GM12878 (cell line): Measurements from ENCODE around the gene SERPINF2. TPM values are rescaled to one million over a fixed set of nuclear protein-coding genes. Genes with fewer than 3 reads are reported as not detected.

Experiments
- ATAC-seq: fragments of 200-7000 bp; cut with Tn5 transposase; 3 replicates; pipeline ENCODE4 v1.9.1; 2020; ENCODE audit warnings: mild to moderate bottlenecking, moderate library complexity
- BruUV-seq: library from RNA; stranded (reverse); fragments of 400-500 nt; replicated peaks from 2 replicates; lab custom pipeline; 2021; lab: Mats Ljungman, UMichigan
- CTCF ChIA-PET: fragments of 300-600 bp; sonication (Branson Sonifier 250); formaldehyde crosslinking; extraction: SDS; loops from one replicate; lab custom pipeline; 2021; ENCODE audit warnings: inconsistent platforms; lab: Yijun Ruan, JAX
- POLR2A ChIA-PET: fragments of 350-600 bp; formaldehyde crosslinking; extraction: SDS; loops from one replicate; lab custom pipeline; 2021; ENCODE audit warnings: inconsistent platforms; lab: Charles Lee
- RAD21 ChIA-PET: fragments of 300-600 bp; sonication (Branson Sonifier 250); formaldehyde crosslinking; loops from one replicate; lab custom pipeline; 2023; ENCODE audit warnings: antibody characterized with exemption; ENCODE audit not compliant: unreplicated experiment; lab: Charles Lee
- SMC1A ChIA-PET: fragments of 300-600 bp; sonication (Branson Sonifier 250); formaldehyde crosslinking; loops from one replicate; lab custom pipeline; 2023; ENCODE audit not compliant: unreplicated experiment, uncharacterized antibody; lab: Charles Lee
- DNase-seq: peaks from one replicate; pipeline ENCODE4 v3.0.0-alpha.2; 2011; ENCODE audit warnings: low read depth, low spot score
- FAIRE-seq: peaks from 3 replicates; lab custom pipeline; 2011; peaks lifted over from hg19 to GRCh38; lab: Jason Lieb, UNC
- H2AFZ ChIP-seq: 2 replicates; pipeline ENCODE4 v1.6.0; 2011; ENCODE audit warnings: low read depth, low read length, control low read depth; ENCODE audit not compliant: control insufficient read depth
- H3K27ac ChIP-seq: 2 replicates; pipeline ENCODE4 v1.5.1; 2011; ENCODE audit warnings: control low read depth; ENCODE audit not compliant: control insufficient read depth, insufficient read depth
- H3K27me3 ChIP-seq, 2 experiments: replicated peaks in 1 of 2; 2 replicates each; pipeline versions ENCODE4 v1.6.0 to v1.6.1; 2011; ENCODE audit warnings: low read length in 1 of 2; ENCODE audit not compliant: control insufficient read depth in 2 of 2, insufficient read depth in 2 of 2
- H3K36me3 ChIP-seq, 2 experiments: 2 replicates each; pipeline ENCODE4 v1.5.1; 2011; ENCODE audit warnings: low read length in 1 of 2; ENCODE audit not compliant: control insufficient read depth in 2 of 2, insufficient read depth in 2 of 2
- H3K4me1 ChIP-seq: 2 replicates; pipeline ENCODE4 v1.6.1; 2011; ENCODE audit warnings: mild to moderate bottlenecking, low read length, moderate library complexity, mixed read lengths; ENCODE audit not compliant: control insufficient read depth, insufficient read depth
- H3K4me2 ChIP-seq: 2 replicates; pipeline ENCODE4 v1.6.0; 2011; ENCODE audit warnings: control low read depth; ENCODE audit not compliant: control insufficient read depth, insufficient read depth
- H3K4me3 ChIP-seq: fragments of 200-600 bp; sonication (generic); 2 replicates; pipeline ENCODE4 v1.5.1; 2016
- H3K79me2 ChIP-seq: 2 replicates; pipeline ENCODE4 v1.6.0; 2011; ENCODE audit warnings: low read length; ENCODE audit not compliant: control insufficient read depth, insufficient read depth
- H3K9ac ChIP-seq: 2 replicates; pipeline ENCODE4 v1.8.0; 2011; ENCODE audit warnings: low read length, control low read depth, mixed read lengths; ENCODE audit not compliant: control insufficient read depth, insufficient read depth
- H3K9me3 ChIP-seq: replicated peaks from 3 replicates; pipeline ENCODE4 v1.5.1; 2011; ENCODE audit warnings: mild to moderate bottlenecking, low read length; ENCODE audit not compliant: control insufficient read depth, insufficient read depth
- H4K20me1 ChIP-seq: 2 replicates; pipeline ENCODE4 v1.6.0; 2011; ENCODE audit not compliant: control insufficient read depth, insufficient read depth
- NBN ChIP-seq: fragments of 450-650 bp; IDR thresholded peaks from 2 replicates; pipeline ENCODE4 v1.6.1; 2016
- NR2F1 ChIP-seq: fragments of 450-650 bp; conservative IDR thresholded peaks from 2 replicates; pipeline ENCODE4 v1.6.1; 2017; ENCODE audit warnings: mild to moderate bottlenecking
- SRF ChIP-seq, 2 experiments: IDR thresholded peaks; 2 replicates each; pipeline ENCODE4 v1.6.1; 2011; ENCODE audit warnings: low read depth in 2 of 2, low read length in 2 of 2, mild to moderate bottlenecking in 1 of 2, moderate library complexity in 1 of 2
- ZBTB4 ChIP-seq: fragments of 450-650 bp; formaldehyde crosslinking; IDR thresholded peaks from 2 replicates; pipeline ENCODE4 v1.4.0; 2022; ENCODE audit warnings: mild to moderate bottlenecking, moderate library complexity
- ZNF217 ChIP-seq: fragments of 450-650 bp; IDR thresholded peaks from 2 replicates; pipeline ENCODE4 v1.6.1; 2017; ENCODE audit warnings: antibody characterized with exemption, mild to moderate bottlenecking
- WGBS: methylation state at CpG from one replicate; pipeline ENCODE4 v1.1.6; 2016; ENCODE audit warnings: low lambda C conversion rate; ENCODE audit not compliant: insufficient replicate concordance, insufficient coverage; ENCODE audit errors: missing lambda C conversion rate; 5-methylcytosine and 5-hydroxymethylcytosine counted together
- in situ Hi-C: fragments of 300-500 bp; cut with MboI; formaldehyde crosslinking; loops from 9 replicates; pipeline ENCODE4 v1.14.3; 2018; ENCODE audit warnings: mixed read lengths
- intact Hi-C: fragments of 100-400 bp; cut with micrococcal nuclease; formaldehyde crosslinking; loops from one replicate; pipeline ENCODE4 v1.14.2; 2022; ENCODE audit not compliant: unreplicated experiment
- polyA plus RNA-seq, 11 experiments: library from polyadenylated mRNA; depleted of rRNA in 4 of 11; unstranded in 6 of 11; stranded (reverse) in 5 of 11; fragments of >200 nt; fragmentation: Nextera tagmentation in 4 of 11; fragmentation: Illumina TruSeq in 1 of 11; extraction: Ambion mirVana in 4 of 11; extraction: Trizol in 1 of 11; gene quantifications; 1 replicate in 1 of 11; 2 replicates in 10 of 11; pipeline versions ENCODE4 v1.2.1 to v1.2.3, GENCODE V29; 2011 to 2016; ENCODE audit warnings: inconsistent platforms in 2 of 11, missing spikeins in 2 of 11, low read depth in 1 of 11
- total RNA-seq, 4 experiments: library from RNA; depleted of rRNA in 3 of 4; stranded (reverse); fragments of >200 nt in 3 of 4; fragmentation: Illumina TruSeq in 1 of 4; extraction: Trizol in 1 of 4; gene quantifications; 2 replicates each; pipeline versions ENCODE4 v1.2.1 to v1.2.3, GENCODE V29; 2013 to 2021
- TF ChIP-seq, protein P1 (sequence below): fragments of 450-650 bp; IDR thresholded peaks from 2 replicates; pipeline ENCODE4 v1.6.1; 2017; ENCODE audit warnings: borderline replicate concordance

The SERPINF2 gene
- total and polyA plus RNA-seq, 10 of the 15 experiments (the other 5 are each of a cell fraction or from before 2014, with no cell fraction given): 0.04 to 0.21 (median 0.12) TPM; not detected in 6

GRCh38 chr17:1786708-1787107, 44.0 kb downstream of the SERPINF2 start (continued):
- TF ChIP-seq, protein P1, sequence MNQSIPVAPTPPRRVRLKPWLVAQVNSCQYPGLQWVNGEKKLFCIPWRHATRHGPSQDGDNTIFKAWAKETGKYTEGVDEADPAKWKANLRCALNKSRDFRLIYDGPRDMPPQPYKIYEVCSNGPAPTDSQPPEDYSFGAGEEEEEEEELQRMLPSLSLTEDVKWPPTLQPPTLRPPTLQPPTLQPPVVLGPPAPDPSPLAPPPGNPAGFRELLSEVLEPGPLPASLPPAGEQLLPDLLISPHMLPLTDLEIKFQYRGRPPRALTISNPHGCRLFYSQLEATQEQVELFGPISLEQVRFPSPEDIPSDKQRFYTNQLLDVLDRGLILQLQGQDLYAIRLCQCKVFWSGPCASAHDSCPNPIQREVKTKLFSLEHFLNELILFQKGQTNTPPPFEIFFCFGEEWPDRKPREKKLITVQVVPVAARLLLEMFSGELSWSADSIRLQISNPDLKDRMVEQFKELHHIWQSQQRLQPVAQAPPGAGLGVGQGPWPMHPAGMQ: no peak
- no peak for TF ChIP-seq NBN
- TF ChIP-seq, all 136 proteins: peak for 0

GRCh38 chr17:1787301-1787902, 44.7 kb downstream of the SERPINF2 start:
- in situ Hi-C loops (no loop called here), intact Hi-C loops (loop anchor here (10.0 kb wide), 1 partner anchor 123 kb away; no protein-coding TSS in a partner anchor)
- TF ChIP-seq SRF (IDR thresholded peaks at IDR 0.05; ENCODE audit: low read depth in 2 of 2, low read length in 2 of 2) (no peak), ZBTB4 (no peak), NR2F1 (no peak), NBN (no peak), ZNF217 (no peak)
- no peak overlapping the region for H3K27ac ChIP-seq
- 98% methylated on average over 16 of the region's 16 CpGs for WGBS
- SMC1A ChIA-PET: interaction anchor here (0.8 kb wide), 1 partner anchor 66 kb away, joined by 4 read pairs; no protein-coding TSS in a partner anchor
- FAIRE-seq: no peak
- H3K79me2 ChIP-seq: no peaks in the 10 kb centered on the region
- peaks cover 11 to 12% of the 10 kb centered on the region in 2 experiments for H3K36me3 ChIP-seq
- CTCF ChIA-PET: interaction anchor here (8.5 kb wide), 1 partner anchor 67 kb away, joined by 121 read pairs; no protein-coding TSS in a partner anchor
- RAD21 ChIA-PET: interaction anchor here (0.6 kb wide), 1 partner anchor 8 kb away, joined by 3 read pairs; no protein-coding TSS in a partner anchor
- no peak overlapping the region for H2AFZ ChIP-seq
- no peaks in the 10 kb centered on the region for H3K27me3 ChIP-seq
- no peak overlapping the region for H3K9ac ChIP-seq
- BruUV-seq: no TSS peak
- no peak overlapping the region for H3K4me3 ChIP-seq
- no peaks in the 10 kb centered on the region for H4K20me1 ChIP-seq
- no peaks in the 10 kb centered on the region for H3K4me1 ChIP-seq
- DNase-seq: no peak
- POLR2A ChIA-PET: no interaction called here
- no peaks in the 10 kb centered on the region for H3K9me3 ChIP-seq
- H3K4me2 ChIP-seq: no peak overlapping the region
- no peak for ATAC-seq
